Esophagus muscularis mucosa (tissue), 3 donors: Measurements from ENCODE around the gene POP5.

Source experiments
- CTCF ChIP-seq, 3 experiments: fragments of 200-600 bp in 2 of 3; fragments of 450-650 bp in 1 of 3; sonication (generic) in 2 of 3; IDR thresholded peaks; one replicate each; pipeline ENCODE4 v1.5.1; 2017 to 2019; ENCODE audit warnings: antibody characterized with exemption in 3 of 3, mild to moderate bottlenecking in 2 of 3, moderate library complexity in 1 of 3
- POLR2A ChIP-seq: fragments of 450-650 bp; IDR thresholded peaks from one replicate; pipeline ENCODE4 v1.6.1; 2017; ENCODE audit warnings: antibody characterized with exemption, moderate library complexity, mild to moderate bottlenecking, low read depth

- TF ChIP-seq CTCF (IDR thresholded peaks at IDR 0.05) (no peak), POLR2A (no peak)
Measured at GRCh38 chr12:120563495-120563894, 17.7 kb downstream of the POP5 start.
